ENCODE results near the gene KCNQ1.

- TF ChIP-seq, protein P1, sequence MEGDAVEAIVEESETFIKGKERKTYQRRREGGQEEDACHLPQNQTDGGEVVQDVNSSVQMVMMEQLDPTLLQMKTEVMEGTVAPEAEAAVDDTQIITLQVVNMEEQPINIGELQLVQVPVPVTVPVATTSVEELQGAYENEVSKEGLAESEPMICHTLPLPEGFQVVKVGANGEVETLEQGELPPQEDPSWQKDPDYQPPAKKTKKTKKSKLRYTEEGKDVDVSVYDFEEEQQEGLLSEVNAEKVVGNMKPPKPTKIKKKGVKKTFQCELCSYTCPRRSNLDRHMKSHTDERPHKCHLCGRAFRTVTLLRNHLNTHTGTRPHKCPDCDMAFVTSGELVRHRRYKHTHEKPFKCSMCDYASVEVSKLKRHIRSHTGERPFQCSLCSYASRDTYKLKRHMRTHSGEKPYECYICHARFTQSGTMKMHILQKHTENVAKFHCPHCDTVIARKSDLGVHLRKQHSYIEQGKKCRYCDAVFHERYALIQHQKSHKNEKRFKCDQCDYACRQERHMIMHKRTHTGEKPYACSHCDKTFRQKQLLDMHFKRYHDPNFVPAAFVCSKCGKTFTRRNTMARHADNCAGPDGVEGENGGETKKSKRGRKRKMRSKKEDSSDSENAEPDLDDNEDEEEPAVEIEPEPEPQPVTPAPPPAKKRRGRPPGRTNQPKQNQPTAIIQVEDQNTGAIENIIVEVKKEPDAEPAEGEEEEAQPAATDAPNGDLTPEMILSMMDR (conservative IDR thresholded peaks at IDR 0.05): no peak
- no peak for TF ChIP-seq EZH2 (IDR thresholded peaks at IDR 0.05; ENCODE audit: low read depth)
These were observed 20.6 kb downstream of the KCNQ1 start for GRCh38 chr11:2465202-2466068.
